GM10248 (cell line): Measurements from ENCODE around the gene ALDH1A3.

Experiments
- CTCF ChIA-PET: fragments of 300-600 bp; sonication (Branson Sonifier 250); formaldehyde crosslinking; extraction: SDS; loops from one replicate; lab custom pipeline; 2021; ENCODE audit warnings: antibody characterized with exemption; lab: Yijun Ruan, JAX
- POLR2A ChIA-PET: fragments of 350-650 bp; sonication (Branson Sonifier 250); formaldehyde crosslinking; extraction: SDS; loops from one replicate; lab custom pipeline; 2020; ENCODE audit warnings: antibody characterized with exemption; lab: Yijun Ruan, JAX
- DNase-seq: peaks from one replicate; pipeline ENCODE4 v3.0.0; 2012; ENCODE audit errors: extremely low spot score
- TF ChIP-seq, protein P1 (sequence below): IDR thresholded peaks from 2 replicates; pipeline ENCODE4 v1.5.1; 2012; ENCODE audit warnings: mild to moderate bottlenecking, low read depth; ENCODE audit errors: extremely low read depth, missing control alignments, control extremely low read depth

The ALDH1A3 gene

DNA sequence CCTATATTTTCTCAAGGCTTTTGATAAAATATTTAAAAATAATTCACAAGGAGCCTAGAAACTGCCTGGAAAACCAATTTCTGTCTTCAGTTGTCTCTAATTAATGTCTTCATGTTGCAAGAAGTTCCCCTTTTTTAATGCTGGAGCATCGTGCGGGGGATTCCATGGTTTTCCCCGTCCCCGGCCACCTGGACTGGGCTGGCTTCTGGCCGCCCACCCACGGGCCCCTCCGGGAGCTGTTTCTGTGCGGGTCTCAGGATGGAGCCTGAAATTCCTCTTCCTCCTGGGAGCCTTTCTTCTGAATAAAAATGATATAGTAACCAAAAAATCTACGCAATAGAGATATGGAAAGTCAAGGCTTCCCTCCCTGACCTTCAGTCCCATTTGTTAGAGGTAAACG is 31.5 kb downstream of the ALDH1A3 start:
- ChIA-PET POLR2A (no interaction called here), CTCF (interaction anchor here (1.0 to 17.0 kb wide), 3 partner anchors 14 to 93 kb away, joined by 5 to 550 read pairs (median 8); no protein-coding TSS in a partner anchor)
- TF ChIP-seq, protein P1, sequence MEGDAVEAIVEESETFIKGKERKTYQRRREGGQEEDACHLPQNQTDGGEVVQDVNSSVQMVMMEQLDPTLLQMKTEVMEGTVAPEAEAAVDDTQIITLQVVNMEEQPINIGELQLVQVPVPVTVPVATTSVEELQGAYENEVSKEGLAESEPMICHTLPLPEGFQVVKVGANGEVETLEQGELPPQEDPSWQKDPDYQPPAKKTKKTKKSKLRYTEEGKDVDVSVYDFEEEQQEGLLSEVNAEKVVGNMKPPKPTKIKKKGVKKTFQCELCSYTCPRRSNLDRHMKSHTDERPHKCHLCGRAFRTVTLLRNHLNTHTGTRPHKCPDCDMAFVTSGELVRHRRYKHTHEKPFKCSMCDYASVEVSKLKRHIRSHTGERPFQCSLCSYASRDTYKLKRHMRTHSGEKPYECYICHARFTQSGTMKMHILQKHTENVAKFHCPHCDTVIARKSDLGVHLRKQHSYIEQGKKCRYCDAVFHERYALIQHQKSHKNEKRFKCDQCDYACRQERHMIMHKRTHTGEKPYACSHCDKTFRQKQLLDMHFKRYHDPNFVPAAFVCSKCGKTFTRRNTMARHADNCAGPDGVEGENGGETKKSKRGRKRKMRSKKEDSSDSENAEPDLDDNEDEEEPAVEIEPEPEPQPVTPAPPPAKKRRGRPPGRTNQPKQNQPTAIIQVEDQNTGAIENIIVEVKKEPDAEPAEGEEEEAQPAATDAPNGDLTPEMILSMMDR = no peak
- DNase-seq = no peak

DNA sequence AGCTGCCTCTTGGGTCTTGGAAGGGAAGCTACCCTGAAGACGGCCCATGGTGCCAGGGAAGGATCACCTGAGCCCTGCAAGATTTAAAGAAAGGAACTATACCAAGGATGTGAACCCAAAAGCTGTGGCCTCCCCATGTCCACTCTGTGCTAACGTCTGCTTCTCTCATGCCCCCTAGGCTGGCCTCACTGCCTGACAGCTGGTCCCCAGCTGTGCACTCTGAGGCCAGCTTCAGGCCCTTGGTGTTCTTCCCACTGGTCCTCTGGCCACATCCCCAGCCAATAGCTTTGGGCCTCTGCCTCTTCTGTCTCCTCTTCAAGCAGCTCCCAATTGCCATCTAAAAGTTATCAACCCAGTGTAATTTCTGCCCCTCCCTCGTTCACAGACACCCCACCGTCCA is 34.3 kb downstream of the ALDH1A3 start:
- POLR2A ChIA-PET = no interaction called here
- TF ChIP-seq, protein P1 = no peak
- DNase-seq = no peak
- CTCF ChIA-PET = interaction anchor here (1.6 to 17.0 kb wide), 2 partner anchors 90 to 101 kb away, joined by 3 to 550 read pairs; no protein-coding TSS in a partner anchor

DNA sequence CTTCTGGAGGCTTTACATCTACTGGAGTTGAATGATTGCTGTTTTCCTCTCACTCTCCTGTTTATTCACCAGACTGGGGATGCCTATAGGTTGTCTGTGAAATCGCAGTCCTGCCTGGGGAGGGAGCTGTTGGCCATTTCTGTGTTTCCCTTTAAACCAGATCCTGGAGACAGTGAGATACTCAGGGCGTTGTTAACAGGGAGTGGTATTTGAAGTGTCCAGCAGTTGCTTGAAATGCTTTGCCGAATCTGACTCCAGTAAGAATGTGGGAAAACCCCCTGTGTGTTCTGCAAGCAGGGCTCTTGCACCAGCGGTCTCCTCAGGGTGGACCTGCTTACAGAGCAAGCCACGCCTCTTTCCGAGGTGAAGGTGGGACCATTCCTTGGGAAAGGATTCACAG is 35.2 kb downstream of the ALDH1A3 start:
- ChIA-PET POLR2A (no interaction called here), CTCF (interaction anchor here (1.3 to 17.0 kb wide), 4 partner anchors 9 to 101 kb away, joined by 3 to 550 read pairs (median 30); no protein-coding TSS in a partner anchor)
- DNase-seq = no peak
- TF ChIP-seq, protein P1 = no peak

DNA sequence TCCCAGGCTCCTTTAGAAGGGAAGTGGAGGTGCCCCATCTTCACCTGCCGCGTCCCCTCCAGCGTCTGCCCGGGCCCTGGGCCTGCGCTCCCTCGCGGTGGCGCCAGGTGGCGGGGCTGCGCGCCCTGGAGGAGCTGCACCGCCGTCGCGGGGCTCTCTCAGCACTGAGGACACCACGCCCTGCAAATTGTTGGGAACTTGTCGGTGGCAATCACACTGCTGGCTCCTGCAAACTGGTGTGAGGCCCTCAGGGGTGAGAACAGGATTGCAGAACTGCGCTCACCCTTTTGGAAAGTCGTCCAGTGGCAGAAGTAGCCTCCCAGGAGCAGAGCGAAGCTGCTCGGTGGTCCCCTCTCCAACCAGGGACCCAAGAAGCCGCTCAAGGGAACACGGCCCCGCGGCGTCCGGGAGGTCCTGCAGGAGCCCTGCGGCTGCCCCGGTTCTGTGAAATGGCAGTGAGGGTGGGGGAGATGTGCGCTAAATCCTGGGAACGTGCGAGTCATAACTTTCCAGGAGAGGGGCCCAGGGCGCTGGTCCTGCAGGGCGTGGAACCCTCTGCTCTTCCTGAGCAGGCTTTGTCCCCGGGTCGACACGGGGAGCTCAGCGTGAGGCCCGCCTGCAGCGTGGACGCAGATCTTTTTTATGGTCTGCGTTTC is 38.5 kb downstream of the ALDH1A3 start:
- peak; percentile 90 for DNase-seq
- ChIA-PET POLR2A (interaction anchor here (1.0 to 1.1 kb wide), 3 partner anchors 9 to 89 kb away, joined by 3 read pairs; no protein-coding TSS in a partner anchor), CTCF (interaction anchor here (0.6 to 17.0 kb wide), 56 partner anchors 9 to 394 kb away, joined by 3 to 550 read pairs (median 4); partner anchors contain the start of gene ALDH1A3)

DNA sequence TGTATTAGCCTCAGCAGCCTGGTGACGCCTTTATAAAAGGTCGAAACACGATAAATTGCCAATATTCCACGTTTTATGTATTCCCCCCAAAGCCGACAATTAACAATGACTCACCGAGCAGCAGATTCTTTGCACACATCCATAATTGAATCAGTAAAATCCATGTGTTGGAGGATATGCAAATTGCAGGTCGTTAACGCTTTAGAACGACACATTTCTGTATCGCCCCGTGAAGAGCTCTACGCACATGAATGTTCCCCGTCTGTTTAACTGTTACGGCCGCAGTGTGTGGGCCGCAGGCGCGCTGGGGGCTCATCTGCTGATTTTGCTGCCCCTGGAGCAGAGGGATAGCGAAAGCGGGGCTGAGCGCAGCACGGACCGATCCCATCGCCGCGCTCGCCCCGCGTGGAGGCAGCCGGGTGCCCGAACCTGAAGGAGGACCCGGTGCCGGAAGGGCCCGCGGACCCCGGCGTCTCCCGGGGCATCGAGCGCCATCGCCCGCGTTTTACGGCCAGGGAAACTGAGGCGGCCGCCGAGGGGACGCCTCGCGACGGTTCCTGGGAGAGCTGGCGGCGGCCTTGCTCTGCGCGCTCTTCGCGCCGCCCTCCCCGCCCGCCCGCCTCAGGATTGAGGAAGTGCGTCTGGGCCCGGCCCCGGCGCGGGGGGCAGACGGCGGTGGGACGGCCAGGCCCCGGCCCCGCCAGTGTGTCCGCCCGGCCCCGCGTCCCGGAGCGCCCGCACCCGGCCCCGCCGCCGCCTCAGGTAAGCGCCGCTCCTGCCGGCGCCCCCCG is 39.3 kb downstream of the ALDH1A3 start, which contains the start of gene LRRK1:
TSS of gene LRRK1 (plus strand) at position 668 of the 791 bp plus-strand sequence. CDS start 5,276 bp downstream, outside the sequence.
- POLR2A ChIA-PET = interaction anchor here (1.1 kb wide), 1 partner anchor 88 kb away, joined by 3 read pairs; no protein-coding TSS in a partner anchor
- CTCF ChIA-PET = interaction anchor here (0.8 to 17.0 kb wide), 33 partner anchors 10 to 340 kb away, joined by 3 to 550 read pairs (median 5); partner anchors contain the start of gene ALDH1A3
- peak; percentile 65 for DNase-seq
- TF ChIP-seq, protein P1 = no peak

More for the DNA sequence above, 38.5 kb downstream of the ALDH1A3 start:
- TF ChIP-seq, protein P1 = peak; percentile 99
